DOHH2 (cell line): Measurements from ENCODE around the gene ARHGAP6.
"Not testable (repeated sequence)": the region's sequence is repeated elsewhere in the genome, so short reads cannot be mapped to it uniquely, and the experiment has no call there.

Experiments used
- H3F3A ChIP-seq: fragments of 200-600 bp; sonication (generic), shearing (Covaris generic); 2 replicates; pipeline ENCODE4 v1.6.0; 2016; ENCODE audit warnings: antibody characterized with exemption, mild to moderate bottlenecking; ENCODE audit not compliant: control insufficient read depth, insufficient read depth
- H3K27ac ChIP-seq: fragments of 200-600 bp; sonication (generic); 2 replicates; pipeline ENCODE4 v1.5.1; 2014; ENCODE audit warnings: low read depth, mild to moderate bottlenecking, low read length, moderate library complexity
- H3K27me3 ChIP-seq: fragments of 200-600 bp; sonication (generic); 2 replicates; pipeline ENCODE4 v1.6.1; 2014; ENCODE audit warnings: mild to moderate bottlenecking, low read length, mixed read lengths; ENCODE audit not compliant: control insufficient read depth
- H3K36me3 ChIP-seq: fragments of 200-600 bp; sonication (generic); 2 replicates; pipeline ENCODE4 v1.6.1; 2014; ENCODE audit warnings: mild to moderate bottlenecking, low read length, moderate library complexity, mixed read lengths; ENCODE audit not compliant: control insufficient read depth
- H3K4me1 ChIP-seq: fragments of 200-600 bp; sonication (generic); 2 replicates; pipeline ENCODE4 v1.6.1; 2014; ENCODE audit warnings: mild to moderate bottlenecking, low read length, mixed read lengths; ENCODE audit not compliant: control insufficient read depth
- H3K4me2 ChIP-seq: fragments of 200-600 bp; sonication (generic); 2 replicates; pipeline ENCODE4 v1.6.0; 2014; ENCODE audit warnings: mild to moderate bottlenecking, low read length, moderate library complexity
- H3K4me3 ChIP-seq: fragments of 200-600 bp; sonication (generic); 2 replicates; pipeline ENCODE4 v1.5.1; 2014; ENCODE audit warnings: mild to moderate bottlenecking, low read length, mixed read lengths
- H3K79me2 ChIP-seq: fragments of 200-600 bp; sonication (generic); 2 replicates; pipeline ENCODE4 v1.6.1; 2014; ENCODE audit warnings: mild to moderate bottlenecking, low read length, mixed read lengths; ENCODE audit not compliant: control insufficient read depth
- H3K9me2 ChIP-seq: fragments of 200-600 bp; sonication (generic); replicated peaks from 2 replicates; pipeline ENCODE4 v1.6.1; 2014; ENCODE audit warnings: mild to moderate bottlenecking, low read length, mixed read lengths; ENCODE audit not compliant: control insufficient read depth
- H3K9me3 ChIP-seq: fragments of 200-600 bp; sonication (generic); 2 replicates; pipeline ENCODE4 v1.6.1; 2014; ENCODE audit warnings: antibody characterized with exemption, low read length, mixed read lengths; ENCODE audit not compliant: control insufficient read depth, insufficient read depth
- H4K20me1 ChIP-seq: fragments of 200-600 bp; sonication (generic); 2 replicates; pipeline ENCODE4 v1.6.0; 2014; ENCODE audit warnings: low read depth, mild to moderate bottlenecking, antibody characterized with exemption, low read length, moderate library complexity; ENCODE audit not compliant: control insufficient read depth, insufficient read depth
- CTCF ChIP-seq: fragments of 200-600 bp; sonication (generic); IDR thresholded peaks from one replicate; pipeline ENCODE4 v1.5.1; 2014; ENCODE audit warnings: antibody characterized with exemption, mild to moderate bottlenecking, low read depth, low read length; ENCODE audit not compliant: poor library complexity, severe bottlenecking
- EZH2phosphoT487 ChIP-seq: fragments of 200-600 bp; sonication (generic); IDR thresholded peaks from 2 replicates; pipeline ENCODE4 v1.6.1; 2017; ENCODE audit warnings: borderline replicate concordance, mild to moderate bottlenecking, antibody characterized with exemption, low read length, moderate library complexity, mixed read lengths

Gene ARHGAP6

GRCh38 chrX:11244636-11245035 lies 421.1 kb downstream of the ARHGAP6 start:
- Histone ChIP-seq H3K4me1 (no peaks in the 10 kb centered on the region), H3K27me3 (no peaks in the 10 kb centered on the region), H3K36me3 (no peaks in the 10 kb centered on the region), H3K4me3 (no peak overlapping the region), H3K27ac (no peak overlapping the region), H3K4me2 (no peak overlapping the region), H3K9me2 (no peaks in the 10 kb centered on the region), H4K20me1 (no peaks in the 10 kb centered on the region), H3F3A (no peaks in the 10 kb centered on the region), H3K79me2 (no peaks in the 10 kb centered on the region), H3K9me3 (no peaks in the 10 kb centered on the region)
- TF ChIP-seq CTCF = no peak
- TF ChIP-seq EZH2phosphoT487 = no peak

GRCh38 chrX:11242704-11243103 lies 423.0 kb downstream of the ARHGAP6 start:
- H3K9me3 ChIP-seq = no peaks in the 10 kb centered on the region
- no peak overlapping the region for H3K4me2 ChIP-seq
- H3K4me1 ChIP-seq = no peaks in the 10 kb centered on the region
- no peaks in the 10 kb centered on the region for H4K20me1 ChIP-seq
- H3K79me2 ChIP-seq = no peaks in the 10 kb centered on the region
- H3K36me3 ChIP-seq = no peaks in the 10 kb centered on the region
- H3F3A ChIP-seq = no peaks in the 10 kb centered on the region
- H3K27ac ChIP-seq = no peak overlapping the region
- H3K9me2 ChIP-seq = no peaks in the 10 kb centered on the region
- no peaks in the 10 kb centered on the region for H3K27me3 ChIP-seq
- no peak overlapping the region for H3K4me3 ChIP-seq
- TF ChIP-seq EZH2phosphoT487 (no peak), CTCF (no peak)

GRCh38 chrX:11241720-11242119 lies 424.0 kb downstream of the ARHGAP6 start:
- Histone ChIP-seq H3K4me3 (no peak overlapping the region), H3K9me3 (no peaks in the 10 kb centered on the region), H3K79me2 (no peaks in the 10 kb centered on the region), H3K27me3 (no peaks in the 10 kb centered on the region), H3K4me2 (no peak overlapping the region), H3F3A (no peaks in the 10 kb centered on the region), H4K20me1 (no peaks in the 10 kb centered on the region), H3K9me2 (no peaks in the 10 kb centered on the region), H3K36me3 (no peaks in the 10 kb centered on the region), H3K4me1 (no peaks in the 10 kb centered on the region), H3K27ac (no peak overlapping the region)
- no peak for TF ChIP-seq EZH2phosphoT487
- TF ChIP-seq CTCF = no peak

- H3K4me1 ChIP-seq = no peaks in the 10 kb centered on the region
- no peaks in the 10 kb centered on the region for H3K36me3 ChIP-seq
- H3K4me3 ChIP-seq = no peak overlapping the region
- no peak overlapping the region for H3K4me2 ChIP-seq
- no peaks in the 10 kb centered on the region for H3K9me2 ChIP-seq
- H3K79me2 ChIP-seq = no peaks in the 10 kb centered on the region
- TF ChIP-seq CTCF = no peak
- TF ChIP-seq EZH2phosphoT487 = no peak
- H3K27me3 ChIP-seq = no peaks in the 10 kb centered on the region
- no peaks in the 10 kb centered on the region for H3K9me3 ChIP-seq
- no peaks in the 10 kb centered on the region for H4K20me1 ChIP-seq
- H3F3A ChIP-seq = no peaks in the 10 kb centered on the region
- H3K27ac ChIP-seq = no peak overlapping the region
These were observed 426.5 kb downstream of the ARHGAP6 start for GRCh38 chrX:11239230-11239629.

- H3K4me1 ChIP-seq, H3K4me3 ChIP-seq, H3K27me3 ChIP-seq, H3K27ac ChIP-seq, H3K9me2 ChIP-seq, H3K4me2 ChIP-seq, H3K79me2 ChIP-seq, H3K36me3 ChIP-seq, H3K9me3 ChIP-seq, H4K20me1 ChIP-seq, H3F3A ChIP-seq: not testable (repeated sequence)
These were observed 430.3 kb downstream of the ARHGAP6 start for GRCh38 chrX:11235377-11235776.
